DMS 273 treated with DMSO at 0.1 percent for 48 hours (cell line): ENCODE results near the gene FOXO4.

Source experiments
- DNase-seq: peaks from one replicate; lab custom pipeline; 2025; lab: John Stamatoyannopoulos, UW

The FOXO4 gene

GRCh38 chrX:71100581-71101505, 5.2 kb downstream of the FOXO4 start:
- DNase-seq = no peak

GRCh38 chrX:71102292-71102691, 6.6 kb downstream of the FOXO4 start:
- DNase-seq = no peak

DNA sequence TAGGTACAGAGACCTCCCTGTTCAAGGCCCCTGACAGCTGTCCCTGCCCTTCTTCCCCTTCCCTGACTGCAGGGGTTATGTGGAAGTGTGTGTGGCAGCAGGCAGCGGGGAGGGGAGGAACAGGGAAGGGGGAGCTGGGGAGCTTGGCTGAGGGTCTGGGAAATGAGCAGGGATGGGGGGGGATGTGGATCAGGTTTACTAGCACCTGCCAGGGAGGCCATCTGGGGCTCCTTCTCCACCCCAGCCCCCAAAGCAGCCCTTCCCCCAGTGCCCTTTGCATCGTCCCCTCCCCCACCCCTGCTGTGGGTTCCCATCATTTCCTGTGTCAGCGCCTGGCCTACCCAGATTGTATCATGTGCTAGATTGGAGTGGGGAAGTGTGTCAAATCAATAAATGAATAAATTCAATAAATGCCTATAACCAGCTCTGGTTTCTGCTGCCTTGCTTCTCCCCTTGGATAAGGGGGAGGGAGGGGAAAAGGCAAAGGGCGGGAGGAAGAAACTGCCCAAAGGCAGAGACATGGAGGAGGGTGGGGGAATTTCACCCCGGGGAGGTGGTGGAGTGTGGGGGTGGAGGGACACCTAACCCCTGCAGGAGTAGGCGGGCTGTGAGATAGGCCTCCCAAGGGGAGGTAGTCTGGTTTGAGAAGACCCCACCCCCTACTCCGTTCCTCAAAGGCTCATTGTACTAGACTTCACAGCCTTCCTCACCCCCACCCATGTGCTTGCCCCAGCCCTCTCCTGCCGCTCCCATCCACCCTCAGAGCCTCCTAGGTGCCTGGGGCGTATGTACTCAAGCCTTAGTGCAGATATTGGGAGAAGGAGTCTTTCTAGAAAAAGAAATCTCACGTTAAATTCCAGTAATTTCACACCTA, 7.7 kb downstream of the FOXO4 start:
- no peak for DNase-seq

DNA sequence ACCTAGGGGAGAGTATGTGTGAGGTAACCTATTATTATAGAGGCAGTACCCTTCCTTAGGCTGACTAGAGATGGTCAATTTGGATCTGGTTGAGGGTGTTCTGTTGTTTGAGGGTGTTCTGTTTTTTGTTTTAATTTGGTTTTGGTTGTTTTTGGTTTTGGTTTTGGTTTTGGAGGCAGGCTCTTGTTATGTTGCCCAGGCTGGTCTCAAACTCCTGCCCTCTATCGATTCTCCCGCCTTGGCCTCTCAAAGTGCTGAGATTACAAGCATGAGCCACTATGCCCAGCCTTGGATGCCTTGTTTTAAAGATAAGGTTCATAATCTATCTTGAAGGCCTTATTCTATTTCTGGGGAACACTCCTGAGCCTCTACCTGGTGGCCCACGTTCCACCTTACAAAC, 10.0 kb downstream of the FOXO4 start:
- DNase-seq = no peak

DNA sequence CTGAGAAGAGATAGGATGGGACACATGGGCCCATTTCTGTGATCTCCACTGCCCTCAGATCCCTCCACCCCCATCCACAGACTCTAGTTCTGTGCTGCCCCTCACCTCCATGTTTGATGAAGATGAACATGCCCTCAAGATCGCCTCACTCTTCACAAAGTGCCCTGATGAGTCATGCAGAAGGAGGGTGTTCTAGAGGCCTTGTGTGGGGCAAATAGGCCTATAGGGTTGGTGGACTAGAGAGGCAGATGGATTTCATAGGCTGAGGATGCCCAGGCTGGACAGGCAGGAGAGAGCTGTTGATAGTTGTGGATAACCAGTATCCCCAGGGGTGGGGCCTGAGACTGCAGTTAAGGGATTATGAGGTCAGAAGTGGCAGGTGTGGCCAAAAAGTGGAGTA, 10.8 kb downstream of the FOXO4 start, which contains the start of gene CXorf65:
CXorf65 (minus strand) TSS at position 314 of the 400 bp plus-strand sequence; CDS start at position 130, 184 bp downstream.
- DNase-seq = no peak

DNA sequence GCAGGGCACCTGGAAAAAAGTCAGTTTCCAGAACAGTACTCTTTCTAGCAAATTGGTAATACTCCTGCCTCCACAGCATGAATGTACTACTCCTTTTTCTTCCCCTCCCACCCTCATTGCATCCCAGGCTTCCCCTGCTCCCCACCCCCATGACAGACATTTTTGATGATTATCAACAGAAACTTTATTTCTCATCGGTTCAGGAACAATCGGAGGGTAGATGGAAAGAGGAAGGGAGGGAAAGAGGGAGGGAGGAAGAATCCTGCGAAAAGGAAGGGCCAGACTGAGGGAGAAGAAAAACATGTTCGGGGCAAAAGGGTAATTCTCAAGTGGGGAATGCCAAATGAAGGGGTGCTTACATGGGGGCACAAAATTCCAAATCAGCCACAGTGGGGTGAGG, 11.6 kb downstream of the FOXO4 start:
- DNase-seq = no peak

DNA sequence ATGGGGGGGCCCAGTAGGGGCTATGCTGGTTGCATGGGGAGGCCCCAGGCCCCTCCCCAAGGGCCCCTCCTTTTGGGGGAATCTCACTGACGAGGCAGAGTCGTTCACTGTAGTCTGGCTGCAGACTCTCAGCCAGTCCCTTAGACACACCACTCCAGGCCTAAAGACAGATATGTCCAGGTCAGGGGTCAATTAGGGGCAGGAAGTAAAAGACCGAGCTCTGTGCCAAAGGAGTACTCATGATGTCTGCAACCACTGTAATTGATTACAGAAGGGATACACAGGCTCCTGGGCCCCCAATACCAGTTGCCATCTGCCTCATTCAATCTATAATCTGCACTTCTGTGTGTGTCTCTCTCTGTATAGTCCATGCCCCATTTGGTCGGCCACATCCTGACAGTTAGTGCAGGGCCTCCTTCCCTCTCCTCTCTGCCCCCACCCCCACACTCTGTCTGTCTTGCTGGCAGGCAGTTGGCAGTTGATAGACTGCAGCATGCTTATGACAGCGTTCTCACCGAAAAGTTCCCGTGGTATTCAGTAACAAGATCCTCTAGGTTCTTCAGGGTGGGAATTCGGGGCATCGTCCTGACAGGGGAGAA, 12.2 kb downstream of the FOXO4 start:
- DNase-seq = no peak

- DNase-seq = no peak
Observed at GRCh38 chrX:71109051-71109450, 13.4 kb downstream of the FOXO4 start.

DNA sequence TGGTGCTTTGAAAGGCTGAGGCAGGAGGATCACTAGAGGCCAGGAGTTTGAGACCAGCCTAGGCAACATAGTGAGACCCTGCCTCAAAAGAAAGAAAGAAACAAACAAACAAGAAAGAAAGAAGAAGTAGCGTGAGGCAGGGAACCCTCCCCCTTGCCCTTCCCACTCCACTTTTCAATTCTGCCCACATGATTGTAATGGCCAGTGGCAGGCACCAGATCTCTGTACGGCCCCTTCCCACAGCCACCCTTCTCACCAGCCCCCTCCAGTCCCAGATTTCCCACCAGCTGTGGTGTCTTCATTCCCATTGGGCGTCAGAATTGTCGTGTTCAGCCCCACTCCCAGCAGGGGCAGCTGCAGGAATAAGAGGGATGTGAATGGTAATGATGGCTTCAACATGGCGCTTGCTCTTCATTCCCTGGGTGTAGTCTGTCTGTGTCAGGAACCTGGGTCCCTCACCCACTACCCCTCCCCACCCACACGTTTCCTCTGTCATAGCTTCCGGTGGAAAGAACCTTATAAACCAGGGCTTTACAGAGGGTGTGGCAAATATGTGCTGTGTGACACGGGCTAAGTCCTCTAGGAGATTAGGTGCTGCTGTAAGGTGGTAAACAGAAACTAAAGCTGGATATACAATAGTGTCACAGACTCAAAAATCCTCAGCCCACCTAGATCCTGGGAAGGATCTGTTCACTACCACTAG, 15.6 kb downstream of the FOXO4 start, which contains the start of gene IL2RG:
IL2RG (minus strand) TSS at position 437 of the 703 bp plus-strand sequence; CDS start at position 399, 38 bp downstream.
- no peak for DNase-seq

DNA sequence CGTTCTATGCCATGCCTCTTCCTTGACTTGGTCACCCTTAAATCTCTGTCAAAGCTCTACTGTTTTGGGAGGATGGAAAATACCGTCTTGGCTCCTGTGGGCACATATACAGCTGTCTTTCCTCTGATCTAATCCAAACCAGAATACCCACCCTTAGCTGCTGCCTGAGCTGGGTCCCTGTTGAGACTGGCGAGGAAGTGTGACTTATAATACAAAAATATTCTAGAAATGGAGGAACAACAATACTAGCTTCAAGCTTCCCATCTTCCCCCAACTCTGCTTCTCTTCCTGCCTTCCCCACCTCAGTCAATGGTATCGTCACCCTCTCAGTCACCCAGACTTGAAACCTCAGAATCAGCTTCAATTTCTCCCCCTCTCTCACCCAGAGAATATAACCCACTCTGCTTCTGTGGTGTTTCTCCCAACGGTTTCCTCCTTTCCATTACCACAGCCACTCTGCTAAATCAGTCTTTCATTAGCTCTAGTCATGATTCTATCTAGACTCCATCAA, 16.3 kb downstream of the FOXO4 start:
- DNase-seq = no peak

DNA sequence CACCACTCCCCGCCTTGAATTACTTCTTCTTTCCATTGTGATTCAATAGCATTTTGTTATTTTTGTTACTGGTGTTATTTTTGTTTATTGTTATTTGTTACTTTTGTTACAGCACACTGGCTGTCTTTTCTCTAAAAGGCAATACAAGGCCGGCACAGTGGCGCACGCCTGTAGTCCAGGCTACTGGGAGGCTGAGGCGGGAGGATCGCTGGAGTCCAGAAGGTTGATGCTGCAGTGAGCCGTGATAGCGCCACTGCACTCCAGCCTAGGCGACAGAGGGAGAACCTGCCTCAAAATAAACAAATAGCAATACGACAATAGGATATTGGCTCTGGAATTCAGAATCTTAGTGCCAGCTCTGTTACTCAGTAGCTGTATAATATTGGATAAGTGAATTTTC, 21.7 kb downstream of the FOXO4 start:
- DNase-seq = no peak

GRCh38 chrX:71118032-71118984, 22.7 kb downstream of the FOXO4 start, which contains the start of gene MED12:
TSS of gene MED12 (plus strand) at chrX:71118596. CDS start at chrX:71118755, 159 bp downstream.
- DNase-seq = peak; percentile 49

DNA sequence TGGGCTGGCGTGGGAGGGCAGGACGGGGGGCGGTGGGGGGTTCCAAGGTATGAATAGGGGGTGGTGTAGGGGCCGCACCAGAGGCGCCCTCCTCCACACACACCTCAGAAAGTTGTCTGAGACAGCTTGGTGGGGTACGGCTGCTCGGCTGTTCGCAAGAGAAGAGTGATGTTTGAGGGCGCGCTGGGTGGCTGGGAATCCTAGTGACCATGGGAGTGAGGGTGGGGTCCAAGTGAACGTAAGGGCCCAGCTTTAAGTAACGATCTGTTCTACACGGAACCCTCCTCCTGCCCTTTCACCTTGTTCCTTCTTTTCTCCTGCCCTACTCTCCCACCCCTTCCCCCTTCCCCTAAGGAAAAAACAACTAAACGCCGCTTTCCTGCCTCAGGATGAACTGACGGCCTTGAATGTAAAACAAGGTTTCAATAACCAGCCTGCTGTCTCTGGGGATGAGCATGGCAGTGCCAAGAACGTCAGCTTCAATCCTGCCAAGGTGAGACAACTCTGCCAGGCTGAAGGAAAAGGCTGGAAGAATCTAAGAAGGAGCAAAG, 23.4 kb downstream of the FOXO4 start:
- no peak for DNase-seq

DNA sequence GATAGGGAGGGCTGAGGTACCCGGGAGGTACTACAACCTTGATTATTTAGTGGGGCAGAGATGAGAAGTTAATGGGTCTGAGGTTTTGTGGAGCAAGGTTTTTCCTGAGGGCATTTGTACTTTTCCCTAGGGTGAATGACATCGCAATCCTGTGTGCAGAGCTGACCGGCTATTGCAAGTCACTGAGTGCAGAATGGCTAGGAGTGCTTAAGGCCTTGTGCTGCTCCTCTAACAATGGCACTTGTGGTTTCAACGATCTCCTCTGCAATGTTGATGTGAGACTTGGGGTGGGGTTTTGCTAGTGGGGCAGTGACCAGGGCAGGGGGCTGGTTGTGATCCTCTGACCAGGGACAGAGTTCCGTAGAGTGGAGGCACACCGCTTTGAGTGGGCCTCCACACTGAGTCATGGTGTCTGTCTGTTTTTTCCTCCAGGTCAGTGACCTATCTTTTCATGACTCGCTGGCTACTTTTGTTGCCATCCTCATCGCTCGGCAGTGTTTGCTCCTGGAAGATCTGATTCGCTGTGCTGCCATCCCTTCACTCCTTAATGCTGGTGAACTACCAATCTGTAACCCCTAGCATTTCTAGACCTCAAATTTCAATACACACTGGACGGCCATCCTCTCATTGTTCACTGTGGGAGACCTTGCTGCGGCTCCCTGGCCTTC, 32.6 kb downstream of the FOXO4 start:
- DNase-seq = no peak

DNA sequence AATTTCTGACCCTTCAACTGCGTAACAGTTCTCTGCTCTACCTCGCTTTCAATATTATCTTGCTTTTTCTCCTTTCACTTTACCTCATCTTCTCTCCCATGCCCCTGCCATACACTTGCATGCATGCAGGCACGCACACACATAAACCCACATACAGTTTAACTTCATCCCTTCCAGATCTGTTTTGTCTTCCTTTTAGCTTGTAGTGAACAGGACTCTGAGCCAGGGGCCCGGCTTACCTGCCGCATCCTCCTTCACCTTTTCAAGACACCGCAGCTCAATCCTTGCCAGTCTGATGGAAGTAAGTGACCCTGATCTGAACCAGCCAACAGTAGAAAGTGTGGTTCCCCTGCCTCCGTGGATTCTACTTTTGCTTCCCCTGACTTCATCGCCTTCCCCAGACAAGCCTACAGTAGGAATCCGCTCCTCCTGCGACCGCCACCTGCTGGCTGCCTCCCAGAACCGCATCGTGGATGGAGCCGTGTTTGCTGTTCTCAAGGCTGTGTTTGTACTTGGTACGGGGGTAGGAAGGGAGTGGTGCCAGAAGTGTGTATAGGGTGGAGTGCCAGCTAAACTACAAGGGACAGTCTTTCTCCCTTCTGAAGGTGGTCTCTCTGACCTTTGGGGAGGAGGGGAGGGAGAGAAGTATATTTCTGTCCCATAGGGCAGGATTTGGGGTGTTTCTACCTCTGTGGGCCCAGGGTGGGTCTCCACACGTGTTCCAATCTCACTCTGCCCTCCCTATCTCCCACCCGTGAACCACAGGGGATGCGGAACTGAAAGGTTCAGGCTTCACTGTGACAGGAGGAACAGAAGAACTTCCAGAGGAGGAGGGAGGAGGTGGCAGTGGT, 33.5 kb downstream of the FOXO4 start:
- DNase-seq = no peak

DNA sequence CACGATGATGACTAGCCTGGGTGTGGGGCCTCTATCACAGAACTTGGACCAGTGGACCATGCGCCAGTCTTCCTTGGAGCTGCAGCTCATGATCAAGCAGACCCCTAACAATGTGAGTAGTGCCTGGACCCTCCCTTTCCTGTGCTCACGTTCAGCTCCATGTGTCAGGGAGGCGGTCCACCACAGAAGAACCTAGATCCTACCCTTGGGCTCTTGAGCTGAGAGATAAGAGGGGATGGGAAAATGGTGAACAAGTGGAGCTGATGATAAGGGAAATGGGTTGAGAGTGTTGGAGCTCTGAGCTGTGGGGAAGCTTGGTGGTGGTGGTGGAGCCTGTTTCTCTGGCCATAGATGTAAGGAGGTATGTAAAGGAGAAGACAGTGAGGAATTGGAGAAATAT, 35.9 kb downstream of the FOXO4 start:
- DNase-seq = no peak

DNA sequence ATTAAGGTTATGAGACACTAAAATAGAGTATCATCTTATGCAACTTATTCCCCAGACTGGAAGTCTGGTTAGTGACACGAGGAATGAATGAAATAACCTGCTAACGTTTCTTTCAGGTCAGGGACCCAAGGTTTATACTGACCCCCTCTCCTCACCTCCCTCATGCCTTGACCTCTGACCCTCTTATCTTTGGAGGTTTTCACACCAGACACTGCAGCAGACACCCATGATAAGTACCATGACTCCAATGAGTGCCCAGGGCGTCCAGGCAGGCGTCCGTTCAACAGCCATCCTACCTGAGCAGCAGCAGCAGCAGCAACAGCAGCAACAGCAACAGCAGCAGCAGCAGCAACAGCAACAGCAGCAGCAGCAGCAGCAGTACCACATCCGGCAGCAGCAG, 44.8 kb downstream of the FOXO4 start:
- DNase-seq = no peak

- DNase-seq = no peak
Observed at GRCh38 chrX:71143508-71143907, 47.9 kb downstream of the FOXO4 start.
